GM10248 (cell line): Measurements from ENCODE around the gene LY6G6C.
A peak's percentile ranks its signal among the peaks of the same experiment; 100 is the strongest.

Experiments
- CTCF ChIA-PET: fragments of 300-600 bp; sonication (Branson Sonifier 250); formaldehyde crosslinking; extraction: SDS; loops from one replicate; lab custom pipeline; 2021; ENCODE audit warnings: antibody characterized with exemption; lab: Yijun Ruan, JAX
- POLR2A ChIA-PET: fragments of 350-650 bp; sonication (Branson Sonifier 250); formaldehyde crosslinking; extraction: SDS; loops from one replicate; lab custom pipeline; 2020; ENCODE audit warnings: antibody characterized with exemption; lab: Yijun Ruan, JAX
- DNase-seq: peaks from one replicate; pipeline ENCODE4 v3.0.0; 2012; ENCODE audit errors: extremely low spot score
- CTCF ChIP-seq: IDR thresholded peaks from 2 replicates; pipeline ENCODE4 v1.5.1; 2012; ENCODE audit warnings: mild to moderate bottlenecking, low read depth; ENCODE audit errors: extremely low read depth, missing control alignments, control extremely low read depth

LY6G6C gene

GRCh38 chr6:31728767-31729514 lies 7.4 kb upstream of the LY6G6C start, which contains the start of gene DDAH2:
TSS of gene DDAH2 (minus strand) at chr6:31729299. CDS start at chr6:31729161, 138 bp downstream.
- CTCF ChIA-PET, result interaction anchor here (0.7 to 7.2 kb wide), 21 partner anchors 8 to 140 kb away, joined by 3 to 64 read pairs (median 6); partner anchors contain the start of genes ABHD16A, CLIC1, LSM2 and LY6G5C
- POLR2A ChIA-PET, result interaction anchor here (0.5 to 1.1 kb wide), 3 partner anchors 86 to 1096 kb away, joined by 4 to 6 read pairs (median 5); partner anchors contain the start of genes HSPA1A, HSPA1B and HSPA1L
- no peak for DNase-seq
- no peak for TF ChIP-seq CTCF

- no peak for TF ChIP-seq CTCF
- no peak for DNase-seq
- POLR2A ChIA-PET, result interaction anchor here (1.0 to 1.7 kb wide), 6 partner anchors 8 to 135 kb away, joined by 3 to 6 read pairs (median 4); partner anchors contain the start of genes CLIC1, HSPA1A, HSPA1B and HSPA1L
- CTCF ChIA-PET, result interaction anchor here (1.2 to 7.2 kb wide), 11 partner anchors 11 to 102 kb away, joined by 3 to 64 read pairs (median 7); partner anchors contain the start of genes CLIC1, LY6G6D and MSH5
Measured at GRCh38 chr6:31727717-31728671, 6.4 kb upstream of the LY6G6C start.

DNA sequence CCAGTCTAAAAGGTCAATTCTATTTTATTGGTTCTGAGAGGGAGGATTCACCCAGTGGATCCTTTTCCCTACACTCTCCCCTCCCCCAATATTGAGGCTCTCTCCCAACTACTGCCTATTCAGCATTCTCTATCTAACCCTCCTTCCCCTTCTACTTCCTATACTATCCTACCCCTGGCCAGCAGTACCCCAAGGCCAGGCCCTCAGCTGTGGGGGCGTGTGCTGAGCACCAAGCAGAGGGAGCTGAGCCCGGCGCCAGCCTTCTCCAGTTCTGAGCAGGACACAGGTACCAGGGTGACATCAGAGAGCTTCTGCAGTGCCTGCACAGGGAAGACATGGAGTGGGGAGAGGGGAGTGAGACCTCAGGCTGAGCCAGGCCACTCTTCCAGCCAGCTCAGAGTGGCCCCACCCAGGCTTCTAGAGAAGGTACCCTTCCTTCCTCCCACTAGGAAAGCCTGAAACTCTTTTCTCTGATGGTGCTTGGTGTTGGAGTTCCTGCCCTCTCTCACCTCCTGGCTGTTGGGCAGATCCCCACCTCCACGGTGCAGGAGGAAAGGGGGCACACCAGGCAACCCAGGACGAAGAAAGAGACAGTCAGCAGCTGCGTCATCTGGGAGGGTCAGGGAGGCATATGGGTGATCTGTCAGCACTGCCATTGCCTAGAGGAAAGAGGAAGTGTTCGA lies 5.6 kb upstream of the LY6G6C start:
- ChIA-PET CTCF (interaction anchor here (1.2 to 7.2 kb wide), 9 partner anchors 12 to 103 kb away, joined by 3 to 64 read pairs (median 7); partner anchors contain the start of genes CLIC1, LY6G6D and MSH5), POLR2A (interaction anchor here (1.0 to 1.7 kb wide), 6 partner anchors 9 to 135 kb away, joined by 3 to 6 read pairs (median 4); partner anchors contain the start of genes CLIC1, HSPA1A, HSPA1B and HSPA1L)
- TF ChIP-seq CTCF, result no peak
- peak; percentile 87 for DNase-seq

DNA sequence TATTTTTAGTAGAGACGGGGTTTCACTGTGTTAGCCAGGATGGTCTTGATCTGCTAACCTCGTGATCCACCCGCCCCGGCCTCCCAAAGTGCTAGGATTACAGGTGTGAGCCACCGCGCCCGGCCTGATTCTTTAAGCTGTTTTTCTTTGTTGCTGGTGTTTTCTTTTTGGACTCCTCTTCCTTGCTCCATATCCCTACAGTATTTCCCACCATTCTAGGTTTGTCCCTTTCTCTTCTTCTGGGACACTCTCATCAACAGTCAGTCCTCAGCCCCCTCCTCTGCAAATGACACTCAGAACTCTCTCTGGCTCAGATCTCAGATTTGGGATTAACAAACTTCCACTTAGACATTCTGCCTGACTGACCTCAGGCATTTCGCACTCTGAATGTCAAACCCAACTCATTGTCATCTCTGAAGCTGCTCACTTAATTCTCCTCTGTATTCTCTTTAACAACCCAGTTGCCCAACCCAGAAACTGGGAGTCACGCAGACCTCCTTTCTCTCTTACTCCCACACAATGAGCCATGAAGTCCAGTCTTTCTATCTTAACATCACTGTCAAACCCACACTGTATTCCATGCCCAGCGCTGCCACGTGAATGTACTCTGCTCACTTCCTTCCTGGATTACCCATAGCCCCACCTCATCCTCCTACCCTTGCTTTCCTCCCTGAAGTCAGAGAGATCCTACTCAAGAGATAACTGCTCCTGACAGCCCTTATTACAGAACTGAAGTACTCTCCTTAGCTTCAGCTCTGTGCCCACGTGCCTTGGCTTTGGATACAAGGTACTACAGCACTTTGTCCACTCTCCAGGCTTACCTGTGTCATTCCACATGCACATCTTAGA lies 4.2 kb upstream of the LY6G6C start:
- CTCF ChIA-PET, result interaction anchor here (1.0 to 7.2 kb wide), 3 partner anchors 13 to 19 kb away, joined by 4 to 64 read pairs (median 5); partner anchors contain the start of genes CLIC1, LY6G6F and MSH5
- DNase-seq, result no peak
- TF ChIP-seq CTCF, result no peak
- POLR2A ChIA-PET, result interaction anchor here (0.7 kb wide), 1 partner anchor 13 kb away, joined by 5 read pairs; no protein-coding TSS in a partner anchor

DNA sequence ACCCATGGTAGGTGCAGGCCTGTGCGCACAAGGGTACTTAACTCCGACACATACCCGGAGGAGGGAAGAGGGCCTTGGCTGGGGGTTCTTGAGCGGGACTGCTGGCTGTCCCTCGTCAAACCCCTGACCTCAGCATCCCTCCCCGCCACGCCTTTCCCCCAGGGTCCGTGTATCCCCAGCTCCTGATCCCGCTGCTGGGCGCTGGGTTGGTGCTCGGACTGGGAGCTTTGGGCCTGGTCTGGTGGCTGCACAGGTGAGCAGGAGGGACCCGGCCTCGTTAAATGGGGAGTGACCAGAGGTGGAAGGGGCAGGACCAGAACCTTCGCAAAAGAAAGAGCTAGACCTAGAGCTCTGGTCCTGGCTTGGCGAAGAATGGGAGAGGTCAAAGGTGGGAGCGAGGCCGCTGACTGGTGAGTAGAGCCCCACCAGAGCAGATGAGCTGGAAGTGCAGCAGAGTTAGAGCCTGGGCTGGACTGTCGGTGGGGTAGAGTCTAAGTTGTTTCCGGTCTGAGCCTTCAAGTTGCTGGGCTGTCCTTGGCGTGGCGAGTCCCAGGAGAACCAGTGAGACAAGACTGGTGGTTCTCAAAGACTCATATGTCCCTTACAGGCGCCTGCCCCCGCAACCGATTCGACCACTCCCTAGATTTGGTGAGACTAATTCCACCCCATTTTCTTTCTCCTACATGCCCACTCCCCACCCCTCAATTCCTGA lies 2.6 kb upstream of the LY6G6C start:
- CTCF ChIA-PET, result interaction anchor here (1.5 to 7.2 kb wide), 4 partner anchors 10 to 39 kb away, joined by 3 to 64 read pairs (median 6); partner anchors contain the start of genes CLIC1 and MSH5

More for the DNA sequence above, 2.6 kb upstream of the LY6G6C start:
- POLR2A ChIA-PET, result no interaction called here
- no peak for DNase-seq
- no peak for TF ChIP-seq CTCF
